Stimulated activated naive CD8-positive, alpha-beta T cell treated with anti-CD3 and anti-CD28 coated beads, Interleukin-15, amount 100 ng/mL, for 72 hours (primary cell): Measurements from ENCODE around the gene MYH7B.

Experiments used
- ATAC-seq: fragments of 150-1000 bp; cut with Tn5 transposase; 2 replicates; pipeline ENCODE4 v1.10.0; 2021; ENCODE audit warnings: mild to moderate bottlenecking, moderate library complexity
- DNase-seq, 2 donors: peaks; one replicate each; pipeline ENCODE4 v3.0.0; 2021 to 2022
- H3K27ac Mint-ChIP-seq, 2 donors: one replicate each; pipeline ENCODE4 v1.8.0; 2022; ENCODE audit warnings: mild to moderate bottlenecking in 2 of 2, mixed read lengths in 2 of 2, moderate library complexity in 2 of 2
- H3K27me3 Mint-ChIP-seq: one replicate; pipeline ENCODE4 v1.8.0; 2022; ENCODE audit warnings: mixed read lengths
- H3K4me1 Mint-ChIP-seq: one replicate; pipeline ENCODE4 v1.8.0; 2022; ENCODE audit warnings: mild to moderate bottlenecking, mixed read lengths
- H3K4me3 Mint-ChIP-seq, 2 donors: one replicate each; pipeline ENCODE4 v1.8.0; 2022; ENCODE audit warnings: mild to moderate bottlenecking in 2 of 2, mixed read lengths in 2 of 2, moderate library complexity in 1 of 2
- H3K9me3 Mint-ChIP-seq, 2 donors: one replicate each; pipeline ENCODE4 v1.8.0; 2022; ENCODE audit warnings: mixed read lengths in 2 of 2

MYH7B gene

DNA sequence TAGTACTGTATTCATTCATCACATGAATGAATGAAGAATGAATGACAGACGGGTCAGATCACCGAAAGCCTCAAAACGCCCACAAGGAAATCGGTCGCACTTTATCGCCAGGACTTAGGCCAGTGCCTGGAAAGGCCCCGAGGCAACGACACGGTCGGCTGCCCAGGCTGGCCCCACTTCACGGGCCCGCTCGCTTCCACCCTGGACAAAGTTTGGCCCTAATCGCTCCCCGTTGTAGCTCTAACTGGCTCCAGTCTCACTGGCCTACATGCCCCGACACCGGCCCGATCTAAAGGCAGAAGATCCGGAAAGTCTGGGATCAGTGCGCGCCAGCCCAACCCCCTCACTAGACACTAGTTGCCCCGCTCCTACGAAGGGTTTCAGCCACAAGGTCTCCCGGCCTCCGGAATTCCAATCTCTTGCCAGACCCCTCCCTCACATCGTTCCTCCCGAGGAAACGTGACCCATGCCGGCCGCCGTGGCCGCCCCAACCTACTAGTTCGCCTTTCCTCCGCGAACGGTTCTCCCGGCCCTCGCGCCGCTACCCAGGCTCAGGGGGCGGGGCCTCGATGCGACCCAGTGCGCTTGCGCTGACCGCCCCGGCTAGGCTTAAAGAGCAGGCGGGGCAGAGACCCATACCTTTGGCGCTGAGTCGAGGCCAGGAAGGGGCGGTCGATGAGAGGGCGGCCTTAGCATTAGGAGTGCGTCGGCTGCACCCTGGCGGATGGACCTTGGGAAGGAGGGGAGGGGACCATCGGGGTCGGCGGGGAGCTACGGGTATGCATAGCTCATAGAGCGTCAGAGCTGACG, at the start of gene MYH7B, which contains the start of gene GSS:
Gene MYH7B (plus strand): TSS at position 638 of the 810 bp plus-strand sequence. CDS start 22,138 bp downstream, outside the sequence.
Gene GSS (minus strand): TSS at position 576 of the 810 bp plus-strand sequence. CDS start 3,954 bp downstream, outside the sequence.
- peak; percentile 98 for DNase-seq
- H3K27me3 Mint-ChIP-seq: no peaks in the 10 kb centered on the region
- H3K4me1 Mint-ChIP-seq: peaks cover 24% of the 10 kb centered on the region
- peak within 1 kb of the TSS; percentile 89 to 90 for H3K4me3 Mint-ChIP-seq
- ATAC-seq: peak; percentile 96
- H3K9me3 Mint-ChIP-seq: no peaks in the 10 kb centered on the region
- H3K27ac Mint-ChIP-seq: peak within 1 kb of the TSS; percentile 94 to 98

DNA sequence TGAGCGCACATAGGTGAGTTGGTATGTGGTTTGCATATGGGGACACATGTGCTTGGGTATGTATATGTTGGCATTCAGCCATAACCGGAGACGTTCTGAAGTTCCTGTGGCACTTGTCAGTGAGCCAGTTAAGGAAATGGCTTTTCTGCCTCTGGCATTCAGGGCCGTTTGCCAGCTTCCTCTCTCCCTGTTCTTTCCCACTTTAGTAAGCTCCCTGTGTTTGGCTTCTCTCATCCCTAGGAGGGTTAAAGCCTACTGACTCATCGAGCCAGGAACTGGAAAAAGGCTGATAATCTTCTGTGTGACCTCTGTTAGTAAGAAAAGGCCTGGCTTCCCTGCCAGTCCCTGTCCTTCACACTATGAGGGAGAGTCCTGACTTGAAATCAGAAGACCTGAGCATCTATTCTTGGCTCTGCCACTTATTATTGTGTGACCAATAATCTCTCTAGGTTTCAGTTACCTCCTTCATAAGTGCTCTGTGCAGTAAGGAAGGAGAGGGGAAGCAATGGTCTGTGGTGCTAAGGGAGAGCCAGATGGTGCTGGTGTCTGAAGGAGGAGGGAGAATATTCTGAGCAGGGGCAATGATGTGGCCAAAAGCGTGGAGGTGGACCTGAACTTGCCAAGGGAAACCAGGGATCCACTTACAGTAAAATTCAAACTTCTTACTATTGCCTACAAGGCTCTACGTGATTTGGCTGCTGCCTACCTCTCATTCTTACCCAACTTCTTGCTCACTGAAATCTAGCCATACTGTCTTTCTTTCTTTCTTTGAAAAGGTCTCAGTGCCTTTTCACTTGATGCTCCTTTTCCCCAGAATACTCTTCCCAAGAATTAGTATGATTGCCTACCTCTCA, 47.8 kb upstream of the MYH7B start:
- H3K9me3 Mint-ChIP-seq: no peaks in the 10 kb centered on the region

DNA sequence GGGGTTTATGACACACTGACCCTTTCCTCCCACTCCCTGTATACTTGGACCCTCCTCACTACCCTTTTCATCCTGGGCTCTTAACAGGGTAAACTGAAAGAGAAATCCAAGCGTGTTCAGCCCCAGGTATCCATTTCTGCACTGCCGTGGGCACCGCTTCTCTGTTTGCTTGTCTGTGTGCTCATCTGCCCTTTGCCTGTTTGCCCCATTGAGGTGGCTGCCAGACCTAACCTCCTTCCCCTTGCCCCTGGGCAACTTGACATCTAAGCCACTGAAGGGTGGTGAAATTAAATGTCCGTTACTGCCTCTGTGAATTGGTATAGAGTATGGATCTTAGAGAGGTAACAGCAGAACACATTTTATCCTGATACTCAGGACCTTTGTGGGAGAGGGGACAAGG, 40.5 kb upstream of the MYH7B start:
- Mint-ChIP-seq H3K27ac (no peak overlapping the region), H3K27me3 (no peaks in the 10 kb centered on the region), H3K9me3 (no peaks in the 10 kb centered on the region), H3K4me1 (peaks cover 9% of the 10 kb centered on the region), H3K4me3 (no peak overlapping the region)
- ATAC-seq (no peak), DNase-seq (no peak)

More for the DNA sequence above, 47.8 kb upstream of the MYH7B start:
- Mint-ChIP-seq H3K4me1 (peaks cover 11% of the 10 kb centered on the region), H3K27me3 (no peaks in the 10 kb centered on the region), H3K27ac (no peak overlapping the region), H3K4me3 (no peak overlapping the region)
- DNase-seq (no peak), ATAC-seq (no peak)

DNA sequence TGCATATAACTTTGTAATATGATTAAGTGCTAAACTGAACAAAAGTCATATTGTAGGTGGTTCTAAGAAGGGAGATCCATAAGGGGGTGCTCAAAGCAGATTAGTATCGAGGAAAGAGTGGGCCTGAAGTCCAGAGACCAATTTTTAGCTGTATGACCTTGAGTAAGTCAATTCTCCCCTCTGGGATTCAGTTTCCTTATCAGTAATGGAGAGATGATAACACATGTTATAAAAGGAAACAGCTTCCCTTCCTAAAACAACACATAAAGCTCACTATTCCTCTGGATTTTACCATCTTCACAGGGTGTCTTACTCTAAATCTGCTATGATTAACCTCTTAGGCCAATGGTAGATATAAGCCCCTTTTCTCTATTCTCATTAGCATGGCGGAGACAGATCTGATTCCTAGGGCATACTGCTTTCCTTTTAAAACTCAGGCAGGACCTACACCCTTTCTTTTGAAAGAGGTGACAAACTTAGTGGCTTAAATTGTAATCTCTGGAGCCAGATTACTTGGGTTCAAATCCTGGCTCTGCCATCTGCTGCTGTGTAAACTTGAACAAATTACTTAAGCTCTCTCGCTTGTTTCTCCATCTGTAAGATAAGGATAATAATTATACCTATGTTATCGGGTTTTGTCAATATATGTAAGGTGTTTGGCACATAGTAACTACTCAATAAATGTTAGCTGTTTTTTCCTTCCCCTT, 39.8 kb upstream of the MYH7B start:
- H3K27me3 Mint-ChIP-seq: no peaks in the 10 kb centered on the region
- no peak for DNase-seq
- no peak overlapping the region for H3K27ac Mint-ChIP-seq
- no peak for ATAC-seq
- no peaks in the 10 kb centered on the region for H3K9me3 Mint-ChIP-seq
- no peak overlapping the region for H3K4me3 Mint-ChIP-seq
- peaks cover 9% of the 10 kb centered on the region for H3K4me1 Mint-ChIP-seq

DNA sequence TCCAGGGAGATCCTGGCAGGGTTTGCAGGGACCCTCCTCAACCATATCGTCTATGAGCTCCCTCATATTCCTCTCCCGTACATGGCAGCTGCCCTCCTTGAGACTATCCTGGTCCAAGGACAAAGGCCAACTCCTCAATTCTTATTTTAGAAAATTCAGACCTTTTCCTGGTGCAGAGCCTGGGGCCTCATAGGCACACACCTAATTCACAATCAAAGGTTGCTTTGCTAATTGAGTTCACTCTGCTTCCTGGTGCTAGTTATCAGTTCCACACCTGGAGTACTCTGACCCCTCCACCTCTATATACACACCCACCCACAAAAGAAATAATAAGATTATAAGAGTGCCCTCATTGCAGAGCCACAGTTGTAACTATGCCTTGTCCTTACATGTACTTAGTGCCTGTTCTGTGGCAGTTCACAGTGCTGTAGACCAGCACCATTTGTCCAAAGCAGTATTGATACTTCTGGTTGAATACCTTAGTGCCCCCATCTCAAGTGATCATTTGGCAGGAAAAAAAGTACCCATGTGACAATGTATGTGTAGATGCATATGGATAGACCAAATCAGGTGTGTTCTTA, 38.8 kb upstream of the MYH7B start:
- H3K4me3 Mint-ChIP-seq: no peak overlapping the region
- H3K27me3 Mint-ChIP-seq: no peaks in the 10 kb centered on the region
- ATAC-seq (no peak), DNase-seq (no peak)
- H3K27ac Mint-ChIP-seq: peak overlapping the region in 1 of 2 donors; percentile 0
- peaks cover 9% of the 10 kb centered on the region for H3K4me1 Mint-ChIP-seq
- no peaks in the 10 kb centered on the region for H3K9me3 Mint-ChIP-seq

DNA sequence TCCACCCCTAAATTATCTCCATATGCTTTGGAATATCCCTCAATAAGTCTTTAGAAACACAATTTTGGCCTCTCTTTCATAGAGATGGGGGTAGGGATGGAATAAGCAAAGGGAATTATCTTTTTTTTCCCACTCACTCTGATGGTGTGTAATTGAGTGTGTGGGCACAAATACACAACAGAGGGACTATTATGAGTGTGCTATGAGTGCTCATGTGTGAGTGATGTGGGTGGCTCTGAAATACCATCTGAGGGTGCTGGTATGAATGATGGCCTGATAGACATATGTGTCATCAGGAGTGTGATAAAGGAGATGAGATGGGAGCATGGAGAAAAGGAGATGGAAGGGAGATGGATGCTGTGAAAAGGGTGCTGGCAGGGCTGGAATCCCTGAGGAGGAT, 35.6 kb upstream of the MYH7B start:
- no peak overlapping the region for H3K27ac Mint-ChIP-seq
- ATAC-seq: peak; percentile 51

DNA sequence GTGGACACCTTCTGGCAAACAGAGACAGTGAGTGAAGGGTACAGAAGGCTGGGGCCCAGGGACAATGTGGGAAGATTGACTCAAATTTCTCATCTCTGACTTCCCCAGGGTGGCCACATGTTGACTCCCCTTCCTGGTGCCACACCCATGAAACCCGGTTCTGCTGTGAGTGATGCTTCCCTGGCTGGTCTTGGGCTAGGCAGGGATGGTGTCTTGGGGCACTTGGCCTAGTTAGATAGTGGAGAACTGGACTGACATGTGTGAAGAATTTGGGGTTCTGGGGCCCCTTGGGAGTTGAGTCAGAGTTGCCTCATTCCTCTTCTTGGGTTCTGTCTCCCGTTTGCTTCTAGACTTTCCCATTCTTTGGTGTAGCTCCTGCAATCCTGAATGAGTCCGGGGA, 34.2 kb upstream of the MYH7B start:
- no peaks in the 10 kb centered on the region for H3K9me3 Mint-ChIP-seq
- no peak for ATAC-seq
- DNase-seq: no peak

More for the DNA sequence above, 35.6 kb upstream of the MYH7B start:
- H3K9me3 Mint-ChIP-seq: no peaks in the 10 kb centered on the region
- H3K27me3 Mint-ChIP-seq: no peaks in the 10 kb centered on the region
- no peak overlapping the region for H3K4me3 Mint-ChIP-seq
- peaks cover 9% of the 10 kb centered on the region for H3K4me1 Mint-ChIP-seq
- DNase-seq: no peak

DNA sequence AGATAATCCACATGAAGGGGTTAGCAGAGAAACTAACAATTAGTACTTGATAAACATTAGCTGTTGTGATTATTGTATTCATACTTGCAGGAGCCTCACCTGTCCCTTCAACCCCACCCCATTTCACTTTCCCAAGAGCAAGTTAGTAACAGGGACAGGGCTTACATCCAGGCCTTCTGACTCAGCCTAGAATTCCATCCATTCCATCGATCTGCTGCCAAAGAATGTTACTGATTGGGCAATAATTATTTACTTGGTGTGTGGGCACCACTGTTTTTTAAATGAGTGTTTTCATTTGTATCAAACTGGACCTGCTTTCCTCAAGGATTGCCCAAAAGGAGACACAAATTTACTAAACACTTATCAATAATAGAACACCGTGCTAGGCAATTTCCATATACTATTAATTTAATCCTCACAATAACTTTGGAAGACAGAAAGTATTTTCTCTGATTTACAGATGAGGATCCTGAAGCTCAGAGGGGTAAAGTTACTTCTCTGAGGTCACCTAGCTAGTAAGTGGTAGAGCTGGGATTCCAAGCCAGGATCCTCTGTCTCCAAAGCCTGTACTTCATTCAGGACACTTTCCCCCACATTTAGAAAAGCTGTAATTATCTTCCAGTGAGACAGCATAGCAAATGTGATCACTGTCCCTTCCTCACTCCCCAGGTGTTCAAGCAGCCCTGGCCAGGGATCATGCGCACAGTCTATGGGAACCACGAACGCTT, 32.9 kb upstream of the MYH7B start:
- Mint-ChIP-seq H3K27ac (no peak overlapping the region), H3K27me3 (no peaks in the 10 kb centered on the region), H3K4me1 (peaks cover 17% of the 10 kb centered on the region), H3K4me3 (no peak overlapping the region), H3K9me3 (no peaks in the 10 kb centered on the region)
- DNase-seq: no peak
- ATAC-seq: no peak

More for the DNA sequence above, 34.2 kb upstream of the MYH7B start:
- Mint-ChIP-seq H3K27ac (no peak overlapping the region), H3K4me1 (peaks cover 17% of the 10 kb centered on the region), H3K4me3 (no peak overlapping the region), H3K27me3 (no peaks in the 10 kb centered on the region)

DNA sequence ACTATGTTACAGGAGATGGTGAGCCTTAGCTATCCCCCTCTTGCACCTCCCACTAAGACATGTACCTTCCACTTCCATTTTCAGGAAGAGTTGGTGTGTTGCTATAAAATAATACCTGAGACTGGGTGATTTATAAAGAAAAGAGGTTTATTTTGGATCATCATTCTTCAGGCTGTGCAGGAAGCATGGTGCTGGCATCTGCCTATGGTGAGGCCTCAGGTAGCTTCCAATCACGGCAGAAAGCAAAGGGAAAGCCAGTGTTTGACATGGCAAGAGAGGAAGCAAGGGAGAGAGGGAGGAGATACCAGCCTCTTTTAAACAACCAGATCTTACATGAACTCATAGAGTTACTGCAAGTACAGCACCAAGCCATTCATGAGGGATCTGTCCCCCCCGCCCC, 32.3 kb upstream of the MYH7B start:
- Mint-ChIP-seq H3K9me3 (no peaks in the 10 kb centered on the region), H3K27me3 (no peaks in the 10 kb centered on the region), H3K4me3 (no peak overlapping the region), H3K4me1 (peaks cover 11% of the 10 kb centered on the region), H3K27ac (no peak overlapping the region)
- ATAC-seq: no peak
- DNase-seq: no peak

DNA sequence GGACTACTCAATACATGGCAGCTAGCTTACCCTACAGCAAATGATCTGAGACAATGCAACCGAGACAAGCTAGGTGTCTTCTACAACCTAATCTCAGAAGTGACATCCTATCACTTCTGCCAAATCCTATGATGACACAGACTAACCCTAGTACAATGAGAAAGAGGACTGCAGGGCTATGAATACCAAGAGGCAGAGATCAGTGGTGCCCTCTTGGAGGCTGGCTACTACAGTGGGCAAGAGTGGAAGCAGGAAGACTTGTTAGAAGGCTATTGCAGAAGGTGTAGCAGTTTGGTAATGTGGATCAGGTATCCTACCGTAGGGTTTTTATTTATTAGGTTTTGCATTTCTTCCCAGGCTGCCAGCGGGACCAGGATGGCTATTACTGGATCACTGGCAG, 30.3 kb upstream of the MYH7B start:
- Mint-ChIP-seq H3K4me1 (peaks cover 10% of the 10 kb centered on the region), H3K27ac (peak overlapping the region in 1 of 2 donors; percentile 76), H3K4me3 (no peak overlapping the region), H3K27me3 (no peaks in the 10 kb centered on the region), H3K9me3 (no peaks in the 10 kb centered on the region)
- ATAC-seq: no peak
- DNase-seq: no peak

DNA sequence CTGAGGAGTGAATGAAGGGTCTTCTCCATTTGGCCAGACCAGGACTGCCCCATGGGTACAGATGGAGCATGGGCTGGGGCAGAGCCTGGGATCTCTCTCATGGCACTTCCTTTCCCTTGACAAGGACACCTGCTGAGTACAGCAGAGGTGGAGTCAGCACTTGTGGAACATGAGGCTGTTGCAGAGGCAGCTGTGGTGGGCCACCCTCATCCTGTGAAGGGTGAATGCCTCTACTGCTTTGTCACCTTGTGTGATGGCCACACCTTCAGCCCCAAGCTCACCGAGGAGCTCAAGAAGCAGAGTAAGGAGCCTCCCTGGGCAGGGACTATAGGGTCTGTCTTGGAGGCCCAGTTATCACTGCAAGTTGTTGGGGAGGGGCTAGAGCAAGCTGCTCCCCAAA, 29.7 kb upstream of the MYH7B start:
- Mint-ChIP-seq H3K9me3 (no peaks in the 10 kb centered on the region), H3K27ac (peak overlapping the region; percentile 57 to 76), H3K27me3 (no peaks in the 10 kb centered on the region), H3K4me1 (peaks cover 10% of the 10 kb centered on the region), H3K4me3 (no peak overlapping the region)
- DNase-seq (no peak), ATAC-seq (peak; percentile 26)

DNA sequence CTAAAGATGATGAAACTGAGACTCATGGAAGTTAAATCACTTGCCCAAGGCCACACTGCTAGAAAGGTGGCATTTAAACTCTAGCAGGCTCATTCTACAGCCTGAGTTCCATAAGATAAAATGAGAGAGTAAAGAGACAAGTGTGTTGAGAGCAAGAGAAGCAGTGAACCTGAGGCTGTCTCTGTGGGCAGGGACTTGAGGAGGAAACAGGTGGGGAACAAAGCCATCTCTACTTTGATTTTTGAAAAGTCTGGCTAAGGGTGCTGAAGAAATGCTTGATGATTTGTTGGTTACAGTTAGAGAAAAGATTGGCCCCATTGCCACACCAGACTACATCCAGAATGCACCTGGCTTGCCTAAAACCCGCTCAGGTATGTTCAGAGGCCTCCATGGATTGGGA, 29.1 kb upstream of the MYH7B start:
- no peak for ATAC-seq
- no peak for DNase-seq
- Mint-ChIP-seq H3K9me3 (no peaks in the 10 kb centered on the region), H3K4me3 (no peak overlapping the region), H3K27ac (peak overlapping the region in 1 of 2 donors; percentile 87), H3K27me3 (no peaks in the 10 kb centered on the region), H3K4me1 (peaks cover 10% of the 10 kb centered on the region)

DNA sequence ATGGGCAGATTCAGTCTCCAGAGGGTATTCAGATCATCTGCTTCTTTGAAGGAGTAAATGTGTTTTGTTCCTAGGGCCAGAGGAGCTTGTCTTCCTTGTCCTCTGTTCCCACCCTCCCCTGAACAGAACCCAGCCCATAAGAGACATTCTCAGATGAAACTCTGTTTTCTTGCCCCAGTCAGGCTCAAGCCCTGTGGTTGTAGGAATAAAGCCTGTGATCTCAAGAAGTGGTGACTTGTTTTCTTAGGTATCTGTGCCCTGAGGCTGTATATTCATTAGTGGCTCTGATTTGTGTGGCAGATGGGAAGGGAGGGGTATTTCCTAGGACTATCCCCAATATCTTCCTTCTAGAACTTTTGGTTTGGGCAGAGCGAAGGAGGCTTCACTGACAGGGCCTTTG, 27.9 kb upstream of the MYH7B start:
- H3K4me3 Mint-ChIP-seq: no peak overlapping the region
- ATAC-seq (no peak), DNase-seq (no peak)
- no peaks in the 10 kb centered on the region for H3K9me3 Mint-ChIP-seq
- no peak overlapping the region for H3K27ac Mint-ChIP-seq
- H3K27me3 Mint-ChIP-seq: no peaks in the 10 kb centered on the region
- peaks cover 10% of the 10 kb centered on the region for H3K4me1 Mint-ChIP-seq

DNA sequence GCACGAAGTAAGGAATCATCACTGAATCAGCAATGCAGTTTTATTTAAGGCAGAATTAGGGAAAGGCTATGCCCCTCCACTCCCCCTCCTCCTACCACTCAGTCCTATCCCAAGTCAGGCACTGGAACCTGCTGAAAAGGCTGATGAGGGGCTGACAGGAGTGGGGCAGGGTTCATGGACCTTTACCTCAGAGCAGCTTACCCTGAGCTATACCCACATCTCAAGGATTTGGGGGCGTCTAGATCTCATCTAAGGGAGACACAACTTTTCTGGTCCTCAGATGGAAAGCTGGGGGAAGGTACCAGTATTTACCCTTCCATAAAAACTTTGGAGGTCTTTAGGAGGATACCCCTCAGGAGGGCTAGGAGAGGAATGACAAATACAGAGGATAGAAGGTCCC, 27.3 kb upstream of the MYH7B start:
- no peak overlapping the region for H3K27ac Mint-ChIP-seq
- no peak overlapping the region for H3K4me3 Mint-ChIP-seq
- H3K9me3 Mint-ChIP-seq: no peaks in the 10 kb centered on the region
- no peak for ATAC-seq
- H3K4me1 Mint-ChIP-seq: peaks cover 10% of the 10 kb centered on the region
- no peak for DNase-seq
- H3K27me3 Mint-ChIP-seq: no peaks in the 10 kb centered on the region

DNA sequence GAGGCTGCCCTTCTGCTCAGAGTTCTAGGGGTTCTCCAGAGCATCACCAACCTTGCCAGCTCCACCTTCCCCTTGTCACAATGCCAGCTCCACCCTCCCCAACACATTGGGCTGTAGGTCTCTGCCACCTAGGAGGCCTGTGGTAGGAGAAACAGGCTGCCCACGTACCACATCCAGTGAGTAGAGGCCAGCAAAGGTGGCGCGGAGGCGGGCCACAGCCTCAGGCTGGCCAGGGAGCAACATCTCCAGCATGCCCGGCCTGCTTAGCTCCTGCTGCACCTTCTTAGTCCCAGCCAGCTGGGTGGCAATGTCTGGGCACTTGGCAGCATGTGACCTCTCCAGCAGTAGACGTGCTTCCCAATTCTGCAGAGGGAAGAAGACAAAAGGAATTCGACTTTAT, 23.9 kb upstream of the MYH7B start:
- Mint-ChIP-seq H3K27ac (no peak overlapping the region), H3K27me3 (no peaks in the 10 kb centered on the region), H3K4me3 (no peak overlapping the region), H3K4me1 (no peaks in the 10 kb centered on the region), H3K9me3 (no peaks in the 10 kb centered on the region)
- DNase-seq (no peak), ATAC-seq (no peak)
